ENCODE results near the gene FBXO3.

DNA sequence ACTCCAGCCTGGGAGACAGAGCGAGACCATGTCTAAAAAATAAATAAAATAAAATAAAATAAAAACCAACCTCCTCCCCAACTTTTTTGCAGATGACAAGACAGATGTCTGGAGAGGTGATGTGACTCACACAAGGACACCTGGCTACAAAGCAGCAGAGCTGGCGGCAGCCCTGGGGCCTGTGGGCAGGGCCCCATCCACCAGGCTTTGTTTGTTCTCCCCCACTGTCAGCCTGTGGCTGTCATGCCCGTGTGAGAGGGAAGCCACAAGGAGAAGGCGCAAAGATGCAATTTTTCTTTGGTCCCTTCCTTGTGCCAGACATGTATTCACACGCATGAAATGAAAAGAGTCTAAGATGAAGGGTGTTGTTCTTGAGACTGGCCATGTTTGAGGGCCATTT, 54.7 kb downstream of the FBXO3 start:
- no peak for TF ChIP-seq YY1 (IDR thresholded peaks at IDR 0.05; ENCODE audit: insufficient read depth, insufficient read length)
- TF ChIP-seq ZNF274 (IDR thresholded peaks at IDR 0.05; ENCODE audit: low read depth, low read length) = no peak

Data from NT2/D1 (cell line).